HepG2 (cell line): ENCODE data around the gene TMEM198. TPM values are rescaled to one million over a fixed set of nuclear protein-coding genes. Genes with fewer than 3 reads are reported as not detected.

Source experiments
- ATF4 ChIP-seq, 2 experiments: fragments of 450-650 bp in 1 of 2; sonication (generic) in 1 of 2; formaldehyde crosslinking; IDR thresholded peaks; 2 replicates each; pipeline versions ENCODE4 v1.5.0 to v1.8.0; 2020 to 2022; ENCODE audit warnings: mild to moderate bottlenecking in 1 of 2, missing genetic modification reagents in 1 of 2
- DDIT3 ChIP-seq: sonication (generic); formaldehyde crosslinking; IDR thresholded peaks from 2 replicates; pipeline ENCODE4 v1.4.0; 2020; ENCODE audit warnings: mild to moderate bottlenecking, missing genetic modification reagents
- ESRRA ChIP-seq: sonication (generic); formaldehyde crosslinking; IDR thresholded peaks from 2 replicates; pipeline ENCODE4 v1.5.1; 2020; ENCODE audit warnings: mild to moderate bottlenecking, low read depth, missing genetic modification reagents
- HDAC2 ChIP-seq: sonication (generic); formaldehyde crosslinking; IDR thresholded peaks from 2 replicates; pipeline ENCODE4 v1.4.0; 2020; ENCODE audit warnings: missing genetic modification reagents
- IRX3 ChIP-seq: sonication (generic); formaldehyde crosslinking; IDR thresholded peaks from 2 replicates; pipeline ENCODE4 v1.8.1; 2023; ENCODE audit warnings: mild to moderate bottlenecking, low read depth, missing genetic modification reagents, borderline replicate concordance
- POGK ChIP-seq: sonication (generic); formaldehyde crosslinking; conservative IDR thresholded peaks from 2 replicates; pipeline ENCODE4 v1.8.0; 2022; ENCODE audit warnings: mild to moderate bottlenecking, moderate library complexity, missing genetic modification reagents
- RNF219 ChIP-seq: sonication (generic); formaldehyde crosslinking; IDR thresholded peaks from 2 replicates; pipeline ENCODE4 v1.5.0; 2020; ENCODE audit warnings: mild to moderate bottlenecking, missing genetic modification reagents
- SALL2 ChIP-seq: sonication (generic); formaldehyde crosslinking; IDR thresholded peaks from 2 replicates; pipeline ENCODE4 v1.8.1; 2023; ENCODE audit warnings: mild to moderate bottlenecking, missing genetic modification reagents, inconsistent platforms
- SIX4 ChIP-seq: sonication (generic); formaldehyde crosslinking; IDR thresholded peaks from 2 replicates; pipeline ENCODE4 v1.4.0; 2020; ENCODE audit warnings: missing genetic modification reagents
- ZNF33B ChIP-seq: sonication (generic); formaldehyde crosslinking; IDR thresholded peaks from 2 replicates; pipeline ENCODE4 v1.5.1; 2020; ENCODE audit warnings: mild to moderate bottlenecking, missing genetic modification reagents
- ZNF430 ChIP-seq: sonication (generic); formaldehyde crosslinking; IDR thresholded peaks from 2 replicates; pipeline ENCODE4 v1.9.0; 2021; ENCODE audit warnings: mild to moderate bottlenecking, missing genetic modification reagents
- ZNF550 ChIP-seq: sonication (generic); formaldehyde crosslinking; IDR thresholded peaks from 2 replicates; pipeline ENCODE4 v1.4.0; 2020; ENCODE audit warnings: mild to moderate bottlenecking, missing genetic modification reagents, borderline replicate concordance
- ZNF687 ChIP-seq: sonication (generic); formaldehyde crosslinking; IDR thresholded peaks from 2 replicates; pipeline ENCODE4 v1.5.1; 2020; ENCODE audit warnings: mild to moderate bottlenecking, missing genetic modification reagents, moderate library complexity
- polyA plus RNA-seq, 8 experiments: library from polyadenylated mRNA; depleted of rRNA in 3 of 8; stranded (reverse) in 7 of 8; unstranded in 1 of 8; fragments of >200 nt; fragmentation: Illumina TruSeq in 4 of 8; extraction: Trizol in 4 of 8; gene quantifications; 2 replicates each; pipeline versions ENCODE4 v1.2.1 to v1.2.3, GENCODE V29; 2011 to 2016; ENCODE audit warnings: low read depth in 4 of 8, missing spikeins in 1 of 8, mixed read lengths in 1 of 8; ENCODE audit not compliant: insufficient read depth in 1 of 8
- total RNA-seq, 5 experiments: library from RNA; depleted of rRNA; stranded (reverse); fragments of >200 nt; fragmentation: Illumina TruSeq; extraction: Trizol; gene quantifications; 2 replicates each; pipeline ENCODE4 v1.2.3, GENCODE V29; 2016; ENCODE audit warnings: low read depth in 1 of 5
- TF ChIP-seq, protein P1 (sequence below), 2 experiments: sonication (generic) in 1 of 2; formaldehyde crosslinking in 1 of 2; IDR thresholded peaks; 2 replicates each; pipeline versions ENCODE4 v1.4.0 to v1.6.1; 2016 to 2020; ENCODE audit warnings: borderline replicate concordance in 1 of 2, low read depth in 1 of 2, mild to moderate bottlenecking in 1 of 2, missing genetic modification reagents in 1 of 2

Gene TMEM198
- total and polyA plus RNA-seq, 2 of the 13 experiments (the other 11 are each of a cell fraction or from before 2014, with no cell fraction given) = 17.3 to 23.5 TPM

DNA sequence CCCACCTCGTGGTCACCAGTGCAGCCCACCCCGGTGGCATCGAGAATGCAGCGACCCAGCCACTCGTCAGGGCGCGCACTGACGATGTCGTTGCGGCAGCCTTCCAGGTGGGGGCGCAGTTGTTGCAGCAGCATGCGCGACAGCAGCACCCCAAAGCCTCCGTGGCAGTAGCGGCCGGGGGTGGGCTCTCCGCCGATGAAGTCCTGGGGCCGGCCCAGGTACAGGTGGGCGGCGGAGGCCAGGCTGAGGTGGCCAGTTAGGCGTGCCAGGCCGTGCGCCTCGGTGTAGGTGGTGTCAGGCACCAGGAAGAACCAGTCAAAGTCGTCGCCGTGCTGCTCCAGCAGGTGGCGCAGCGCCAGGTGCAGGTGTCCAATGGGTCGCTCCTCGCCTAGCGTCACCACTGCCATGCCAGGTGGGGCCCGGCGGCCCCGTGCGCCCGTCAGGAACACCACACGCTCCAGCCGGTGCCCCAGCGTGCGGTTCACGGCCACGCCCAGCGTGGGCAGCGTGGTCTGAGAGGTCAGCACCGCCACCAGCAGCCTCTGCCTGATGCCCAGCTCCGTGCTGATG, 2.1 kb upstream of the TMEM198 start (continued):
- TF ChIP-seq SALL2 (CRISPR knock-in tag) (peak; percentile 82), SIX4 (CRISPR knock-in tag) (no peak), HDAC2 (CRISPR knock-in tag) (peak; percentile 87), ZNF430 (CRISPR knock-in tag) (no peak; the same call in 1 of the 2 replicates), RNF219 (CRISPR knock-in tag) (no peak), ZNF550 (CRISPR knock-in tag) (no peak), POGK (CRISPR knock-in tag) (no peak), ESRRA (CRISPR knock-in tag) (peak; percentile 64), DDIT3 (CRISPR knock-in tag) (no peak), ZNF687 (CRISPR knock-in tag) (peak; percentile 97), ZNF33B (CRISPR knock-in tag) (peak; percentile 54; the same call in 1 of the 2 replicates), IRX3 (CRISPR knock-in tag) (no peak), ATF4 (CRISPR knock-in tag; IDR thresholded peaks at IDR 0.05) (peak in 1 of 2 experiments; percentile 30; a peak in 1 of 4 replicates)
- TF ChIP-seq, protein P1, sequence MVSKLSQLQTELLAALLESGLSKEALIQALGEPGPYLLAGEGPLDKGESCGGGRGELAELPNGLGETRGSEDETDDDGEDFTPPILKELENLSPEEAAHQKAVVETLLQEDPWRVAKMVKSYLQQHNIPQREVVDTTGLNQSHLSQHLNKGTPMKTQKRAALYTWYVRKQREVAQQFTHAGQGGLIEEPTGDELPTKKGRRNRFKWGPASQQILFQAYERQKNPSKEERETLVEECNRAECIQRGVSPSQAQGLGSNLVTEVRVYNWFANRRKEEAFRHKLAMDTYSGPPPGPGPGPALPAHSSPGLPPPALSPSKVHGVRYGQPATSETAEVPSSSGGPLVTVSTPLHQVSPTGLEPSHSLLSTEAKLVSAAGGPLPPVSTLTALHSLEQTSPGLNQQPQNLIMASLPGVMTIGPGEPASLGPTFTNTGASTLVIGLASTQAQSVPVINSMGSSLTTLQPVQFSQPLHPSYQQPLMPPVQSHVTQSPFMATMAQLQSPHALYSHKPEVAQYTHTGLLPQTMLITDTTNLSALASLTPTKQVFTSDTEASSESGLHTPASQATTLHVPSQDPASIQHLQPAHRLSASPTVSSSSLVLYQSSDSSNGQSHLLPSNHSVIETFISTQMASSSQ (IDR thresholded peaks at IDR 0.05; ENCODE audit: low read depth) = no peak
- TF ChIP-seq, protein P1 (CRISPR knock-in tag; IDR thresholded peaks at IDR 0.05; ENCODE audit: borderline replicate concordance) = peak; percentile 74
